CD4-positive, alpha-beta T cell treated with Interleukin-1 beta for 1 hour (primary cell): ENCODE measurements around the gene MS4A4E.
"Not testable (repeated sequence)": the region's sequence is repeated elsewhere in the genome, so short reads cannot be mapped to it uniquely, and the experiment has no call there.

ENCODE experiments used
- DNase-seq, 2 donors: peaks; one replicate each; pipeline ENCODE4 v3.0.0-alpha.2; 2020 to 2022

The MS4A4E gene

GRCh38 chr11:60242740-60243239, at the start of gene MS4A4E:
Gene MS4A4E, minus strand, starts transcription at chr11:60243137. Its CDS starts 13,082 bp downstream, at chr11:60230055.
- no peak for DNase-seq

- no peak for DNase-seq
These were observed 49.2 kb upstream of the MS4A4E start for GRCh38 chr11:60292145-60292544.

- no peak for DNase-seq
These were observed 45.6 kb upstream of the MS4A4E start for GRCh38 chr11:60288531-60288930.

DNA sequence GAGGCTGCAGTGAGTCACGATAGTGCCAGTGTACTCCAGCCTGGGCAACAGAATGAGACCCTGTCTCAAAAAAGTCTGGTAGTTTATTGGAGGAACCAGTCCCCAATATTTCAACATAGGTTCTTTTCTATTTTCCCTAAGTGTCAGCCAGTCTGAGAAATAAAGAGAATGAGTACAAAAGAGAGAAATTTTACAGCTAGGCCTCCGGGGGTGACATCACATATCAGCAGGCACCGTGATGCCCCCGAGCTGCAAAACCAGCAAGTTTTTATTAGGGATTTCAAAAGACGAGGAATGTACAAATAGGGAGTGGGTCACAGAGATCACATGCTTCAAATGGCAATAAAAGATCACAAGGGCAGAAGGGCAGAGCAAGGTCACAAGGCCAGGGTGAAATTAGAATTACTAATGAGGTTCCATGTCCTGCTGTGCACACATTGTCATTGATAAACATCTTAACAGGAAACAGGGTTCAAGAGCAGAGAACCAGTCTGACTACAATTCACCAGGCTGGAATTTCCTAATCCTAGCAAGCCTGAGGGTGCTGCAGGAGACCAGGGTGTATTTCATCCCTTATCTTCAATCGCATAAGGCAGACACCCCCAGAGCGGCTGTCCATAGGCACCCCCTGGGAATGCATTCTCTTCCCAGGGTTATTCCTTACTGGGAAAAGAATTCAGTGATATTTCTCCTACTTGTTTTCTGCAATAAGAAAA, 42.6 kb upstream of the MS4A4E start:
- not testable (repeated sequence) for DNase-seq

GRCh38 chr11:60282286-60282685, 39.3 kb upstream of the MS4A4E start:
- peak in 1 of 2 donors; percentile 1 for DNase-seq

DNA sequence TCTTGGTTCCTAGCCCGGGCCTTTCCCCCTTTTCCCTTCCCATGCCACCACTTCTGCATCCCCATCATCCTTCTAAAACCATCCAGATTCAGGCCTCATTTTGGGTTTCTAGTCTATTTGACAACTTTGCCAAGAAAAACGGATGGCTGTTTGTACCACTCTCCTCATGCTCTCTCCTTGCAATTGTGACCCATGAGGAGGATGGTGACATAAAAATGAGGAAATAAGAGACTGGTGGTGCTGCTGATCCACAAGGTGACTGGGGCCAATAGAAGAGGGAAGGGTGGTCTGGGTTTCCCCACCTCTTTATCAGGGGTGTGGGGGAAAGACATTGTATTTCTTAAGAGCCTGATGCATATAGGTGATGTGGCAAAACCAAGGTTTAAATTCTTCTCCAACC, 38.5 kb upstream of the MS4A4E start:
- DNase-seq = no peak

DNA sequence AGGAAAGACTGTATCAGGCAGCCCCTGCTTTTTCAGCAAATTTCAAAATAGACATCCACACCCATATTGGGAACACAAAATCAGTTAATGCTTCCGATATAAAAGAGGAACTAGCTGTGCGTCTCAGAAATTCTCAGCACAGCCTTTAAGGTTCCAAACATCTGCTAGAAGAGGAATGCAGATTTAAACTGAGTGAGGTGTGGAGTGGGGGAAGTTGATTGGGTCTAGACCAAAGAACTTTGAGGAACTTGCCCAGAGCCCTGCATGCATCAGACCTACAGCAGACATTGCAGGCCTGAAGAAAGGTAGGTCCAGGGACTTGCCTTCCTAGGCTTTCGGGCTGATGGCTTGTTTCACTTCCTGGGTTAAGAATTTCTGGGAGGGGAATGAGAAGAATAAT, 37.5 kb upstream of the MS4A4E start, which contains the start of gene MS4A4A:
Gene MS4A4A (plus strand): TSS at position 255 of the 400 bp plus-strand sequence. CDS start 10 bp downstream, at position 265.
- peak; percentile 4 to 44 for DNase-seq

DNA sequence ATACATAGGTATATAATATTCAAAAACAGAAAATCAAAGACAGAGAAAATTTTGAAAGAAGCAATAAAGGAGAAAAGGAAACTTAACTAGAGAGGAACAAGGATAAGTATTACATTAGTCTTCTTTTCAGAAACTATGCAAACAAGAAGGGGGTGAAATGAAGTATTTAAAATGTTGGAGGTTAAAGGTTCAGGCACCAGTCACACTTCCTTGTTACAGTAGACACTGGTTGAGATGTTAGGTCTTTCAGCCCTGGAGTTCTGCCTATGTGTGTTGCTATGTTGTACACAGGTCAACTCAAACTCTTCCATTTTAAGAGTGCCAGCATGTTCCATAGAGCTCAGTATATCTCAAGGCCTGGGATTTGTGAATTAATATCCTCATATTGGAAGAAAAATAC, 31.5 kb upstream of the MS4A4E start:
- no peak for DNase-seq

GRCh38 chr11:60265373-60266214, 22.7 kb upstream of the MS4A4E start:
- DNase-seq = peak in 1 of 2 donors; percentile 27

GRCh38 chr11:60264644-60265043, 21.7 kb upstream of the MS4A4E start:
- no peak for DNase-seq

DNA sequence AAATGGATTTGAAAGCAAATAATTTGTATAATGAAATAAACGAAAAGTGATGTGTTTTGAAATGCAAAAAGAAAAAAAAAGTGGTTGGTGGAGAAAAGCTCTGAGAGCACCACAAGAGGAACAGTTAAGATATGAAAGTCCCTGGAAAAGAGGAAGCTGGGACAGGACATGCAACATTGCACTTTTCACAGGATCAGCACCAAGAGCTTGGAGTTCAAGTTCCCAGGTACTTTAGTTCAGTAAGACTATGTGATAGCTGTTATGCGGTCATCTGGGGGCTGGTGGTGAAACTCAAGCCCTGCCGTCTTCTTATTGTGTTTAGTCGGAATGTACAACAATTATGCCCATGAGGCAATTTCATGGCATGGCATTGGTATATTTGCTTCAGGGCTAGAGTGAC, 20.5 kb upstream of the MS4A4E start:
- DNase-seq = no peak

DNA sequence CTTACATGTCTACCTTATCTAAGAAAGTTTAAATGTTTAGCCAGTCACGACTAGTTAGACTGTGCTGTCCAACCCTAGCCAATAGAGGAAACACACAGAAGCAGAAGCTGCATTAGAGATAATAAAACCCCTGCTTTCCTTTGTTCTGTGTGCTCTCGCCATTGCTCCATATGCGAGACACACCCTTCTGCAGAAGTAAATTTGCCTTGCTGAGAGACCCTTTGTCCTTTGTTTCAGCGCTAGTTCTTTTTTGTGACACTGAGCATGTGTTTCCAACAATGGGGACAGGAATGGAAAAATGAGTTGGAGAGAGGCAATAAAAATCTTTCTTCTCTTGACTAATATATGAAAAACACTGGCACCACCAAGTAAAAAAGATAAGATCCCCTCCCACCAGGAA, 18.1 kb upstream of the MS4A4E start:
- DNase-seq = no peak

- DNase-seq = no peak
These were observed 15.2 kb upstream of the MS4A4E start for GRCh38 chr11:60257956-60258722.

DNA sequence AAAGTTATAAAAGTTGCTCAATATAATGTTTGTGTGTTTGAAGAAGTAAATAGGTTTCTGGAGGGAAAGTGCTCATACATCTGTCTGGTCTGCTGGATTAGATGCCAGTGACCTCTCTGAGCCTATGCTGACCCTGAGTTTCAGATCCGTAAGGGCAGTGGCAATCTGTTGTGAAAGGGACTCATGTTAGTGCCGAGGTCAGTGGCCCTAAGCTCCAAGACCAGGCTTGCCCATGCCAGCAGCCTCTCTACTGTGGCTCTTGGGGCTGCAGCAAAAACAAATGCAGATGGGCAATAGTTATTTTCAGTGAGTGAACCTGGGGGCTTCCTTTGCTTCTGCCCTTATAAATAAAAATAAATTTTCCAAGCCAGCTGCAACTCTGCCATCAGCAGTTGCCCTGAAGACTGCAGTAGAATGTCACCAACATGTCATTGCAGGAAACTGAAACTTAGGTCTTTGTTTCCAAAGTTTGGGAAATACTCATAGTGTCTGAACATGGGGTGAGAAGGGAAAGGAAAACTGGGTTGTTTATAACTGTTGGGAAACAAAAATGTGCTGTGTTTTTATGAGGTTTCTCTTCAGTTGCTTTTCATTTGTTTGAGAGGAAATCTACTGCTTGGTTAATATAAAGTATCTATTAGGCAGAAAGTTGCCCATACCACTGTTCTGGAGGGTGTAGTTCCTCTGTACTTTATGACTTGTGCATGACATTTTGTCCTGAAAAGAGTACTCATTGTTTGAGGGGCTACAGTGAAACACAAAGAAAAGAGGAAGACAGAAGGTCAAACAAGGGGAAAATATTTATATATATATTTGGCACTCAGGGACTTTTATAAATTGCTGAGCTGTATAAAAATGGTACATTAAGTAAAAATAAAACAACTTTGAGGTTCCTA, 9.5 kb upstream of the MS4A4E start:
- DNase-seq = no peak

- peak; percentile 17 to 27 for DNase-seq
These were observed 8.7 kb upstream of the MS4A4E start for GRCh38 chr11:60251485-60252212.

- DNase-seq = no peak
These were observed 1.2 kb downstream of the MS4A4E start for GRCh38 chr11:60241786-60242185.

- no peak for DNase-seq
These were observed 2.3 kb downstream of the MS4A4E start for GRCh38 chr11:60240662-60241061.

- DNase-seq = no peak
These were observed 7.6 kb downstream of the MS4A4E start for GRCh38 chr11:60235321-60235720.

- DNase-seq = no peak
These were observed 12.3 kb downstream of the MS4A4E start for GRCh38 chr11:60230681-60231080.

DNA sequence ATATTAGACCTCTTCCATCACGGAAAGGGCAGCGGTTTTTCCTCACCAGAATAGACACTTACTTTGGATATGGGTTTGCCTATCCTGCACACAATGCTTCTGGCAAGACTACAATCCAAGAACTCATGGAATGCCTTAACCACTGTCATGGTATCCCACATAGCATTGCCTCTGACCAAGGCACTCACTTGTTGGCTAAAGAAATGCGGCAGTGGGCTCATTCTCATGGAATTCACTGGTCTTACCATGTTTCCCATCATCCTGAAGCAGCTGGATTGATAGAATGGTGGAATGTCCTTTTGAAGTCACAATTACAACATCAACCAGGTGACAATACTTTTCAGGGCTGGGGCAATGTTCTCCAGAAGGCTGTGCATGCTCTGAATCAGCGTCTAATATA, 20.8 kb downstream of the MS4A4E start:
- DNase-seq = no peak

GRCh38 chr11:60221692-60222091, 21.2 kb downstream of the MS4A4E start:
- DNase-seq = no peak
